A673 (cell line): ENCODE results near the gene ATP13A4.

Experiments
- EZH2 ChIP-seq: fragments of 200-600 bp; sonication (generic); IDR thresholded peaks from 2 replicates; pipeline ENCODE4 v1.6.1; 2017; ENCODE audit warnings: borderline replicate concordance, low read depth, mild to moderate bottlenecking, mixed read lengths, antibody characterized with exemption, low read length; ENCODE audit not compliant: poor library complexity, severe bottlenecking
- TF ChIP-seq, protein P1 (sequence below): fragments of 300-800, 200-600 bp; sonication (generic); conservative IDR thresholded peaks from 2 replicates; pipeline ENCODE4 v1.5.1; 2017; ENCODE audit warnings: low read depth, mild to moderate bottlenecking, antibody characterized with exemption, low read length, moderate library complexity, mixed read lengths

DNA sequence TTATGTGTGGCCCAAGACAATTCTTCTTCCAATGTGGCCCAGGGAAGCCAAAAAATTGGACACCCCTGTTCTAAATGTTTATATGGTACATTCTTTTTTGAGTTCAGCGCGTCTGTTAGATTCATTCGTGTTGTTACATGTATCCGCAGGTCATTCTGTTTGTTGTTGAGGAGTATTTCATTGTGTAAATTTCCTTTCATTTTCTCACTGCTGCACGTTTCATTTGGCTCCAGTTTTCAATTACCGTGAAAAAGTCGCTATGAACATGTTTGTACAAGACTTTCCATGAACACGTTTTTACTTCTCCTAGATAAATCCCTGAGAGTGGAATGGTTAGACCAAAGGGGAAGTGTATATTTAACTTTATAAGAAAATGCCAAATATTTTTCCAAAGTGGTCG, 30.8 kb upstream of the ATP13A4 start:
- TF ChIP-seq, protein P1, sequence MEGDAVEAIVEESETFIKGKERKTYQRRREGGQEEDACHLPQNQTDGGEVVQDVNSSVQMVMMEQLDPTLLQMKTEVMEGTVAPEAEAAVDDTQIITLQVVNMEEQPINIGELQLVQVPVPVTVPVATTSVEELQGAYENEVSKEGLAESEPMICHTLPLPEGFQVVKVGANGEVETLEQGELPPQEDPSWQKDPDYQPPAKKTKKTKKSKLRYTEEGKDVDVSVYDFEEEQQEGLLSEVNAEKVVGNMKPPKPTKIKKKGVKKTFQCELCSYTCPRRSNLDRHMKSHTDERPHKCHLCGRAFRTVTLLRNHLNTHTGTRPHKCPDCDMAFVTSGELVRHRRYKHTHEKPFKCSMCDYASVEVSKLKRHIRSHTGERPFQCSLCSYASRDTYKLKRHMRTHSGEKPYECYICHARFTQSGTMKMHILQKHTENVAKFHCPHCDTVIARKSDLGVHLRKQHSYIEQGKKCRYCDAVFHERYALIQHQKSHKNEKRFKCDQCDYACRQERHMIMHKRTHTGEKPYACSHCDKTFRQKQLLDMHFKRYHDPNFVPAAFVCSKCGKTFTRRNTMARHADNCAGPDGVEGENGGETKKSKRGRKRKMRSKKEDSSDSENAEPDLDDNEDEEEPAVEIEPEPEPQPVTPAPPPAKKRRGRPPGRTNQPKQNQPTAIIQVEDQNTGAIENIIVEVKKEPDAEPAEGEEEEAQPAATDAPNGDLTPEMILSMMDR = no peak
- no peak for TF ChIP-seq EZH2
